K562 (cell line): ENCODE data around the gene HSDL1. TPM values are rescaled to one million over a fixed set of nuclear protein-coding genes. Genes with fewer than 3 reads are reported as not detected.

Source experiments
- ATAC-seq: fragments of 200-7000 bp; cut with Tn5 transposase; 3 replicates; pipeline ENCODE4 v1.9.1; 2020; ENCODE audit warnings: moderate library complexity
- BruUV-seq: library from RNA; stranded (reverse); fragments of 400-500 nt; replicated peaks from 2 replicates; lab custom pipeline; 2021; lab: Mats Ljungman, UMichigan
- CTCF ChIA-PET: fragments of 300-600 bp; formaldehyde crosslinking; extraction: SDS; loops from one replicate; lab custom pipeline; 2021; ENCODE audit warnings: low intra/inter-chr PET ratio; lab: Yijun Ruan, JAX
- POLR2A ChIA-PET: fragments of 300-600, 350-650 bp; sonication (Branson Sonifier 250); formaldehyde crosslinking; extraction: SDS; loops from one replicate; lab custom pipeline; 2021; ENCODE audit warnings: antibody characterized with exemption, inconsistent platforms; lab: Yijun Ruan, JAX
- DNase-seq, 4 experiments: peaks; one replicate each; pipeline versions ENCODE4 v3.0.0 to v3.0.0-alpha.2; 2011 to 2018; ENCODE audit warnings: low spot score in 3 of 4, mixed read lengths in 3 of 4; ENCODE audit errors: extremely low read depth in 1 of 4
- FAIRE-seq: peaks from 2 replicates; lab custom pipeline; 2011; peaks lifted over from hg19 to GRCh38; lab: Jason Lieb, UNC
- H2AFZ ChIP-seq: 2 replicates; pipeline ENCODE4 v1.6.0; 2011; ENCODE audit warnings: low read depth, low read length, control low read depth, inconsistent platforms
- H3K27ac ChIP-seq: fragments of 200-600 bp; 3 replicates; pipeline ENCODE4 v1.8.0; 2011; ENCODE audit warnings: low read depth, mild to moderate bottlenecking, control low read depth, inconsistent platforms, low read length, moderate library complexity, mixed read lengths; ENCODE audit errors: extremely low read depth
- H3K27me3 ChIP-seq, 2 experiments: fragments of 300-600 bp in 1 of 2; 2 replicates in 1 of 2; 3 replicates in 1 of 2; pipeline versions ENCODE4 v1.6.0 to v1.8.0; 2011; ENCODE audit warnings: inconsistent platforms in 2 of 2, low read length in 2 of 2, mild to moderate bottlenecking in 1 of 2, mixed read lengths in 1 of 2, moderate library complexity in 1 of 2; ENCODE audit not compliant: control insufficient read depth in 2 of 2, insufficient read depth in 2 of 2
- H3K36me3 ChIP-seq: fragments of 300-600 bp; 3 replicates; pipeline ENCODE4 v1.8.0; 2011; ENCODE audit warnings: mild to moderate bottlenecking, low read length, inconsistent platforms; ENCODE audit not compliant: control insufficient read depth, insufficient read depth
- H3K4me1 ChIP-seq, 2 experiments: fragments of 200-600 bp in 1 of 2; replicated peaks in 1 of 2; 2 replicates in 1 of 2; 3 replicates in 1 of 2; pipeline versions ENCODE4 v1.5.1 to v1.8.0; 2011; ENCODE audit warnings: inconsistent platforms in 2 of 2, low read length in 2 of 2, mild to moderate bottlenecking in 1 of 2, mixed read lengths in 1 of 2, moderate library complexity in 1 of 2; ENCODE audit not compliant: control insufficient read depth in 2 of 2, insufficient read depth in 2 of 2
- H3K4me2 ChIP-seq: 2 replicates; pipeline ENCODE4 v1.6.1; 2011; ENCODE audit warnings: low read length, control low read depth, inconsistent platforms, mixed read lengths; ENCODE audit not compliant: insufficient read depth
- H3K4me3 ChIP-seq: fragments of 200-600 bp; sonication (generic), shearing (Covaris generic); 2 replicates; pipeline ENCODE4 v1.5.1; 2016; ENCODE audit warnings: control low read depth, inconsistent platforms
- H3K79me2 ChIP-seq: fragments of 200-600 bp; 3 replicates; pipeline ENCODE4 v1.8.0; 2011; ENCODE audit warnings: low read length, inconsistent platforms; ENCODE audit not compliant: control insufficient read depth, insufficient read depth
- H3K9ac ChIP-seq, 2 experiments: 2 replicates each; pipeline versions ENCODE4 v1.6.0 to v1.6.1; 2011; ENCODE audit warnings: low read depth in 2 of 2, low read length in 2 of 2, control low read depth in 1 of 2, inconsistent platforms in 1 of 2, mild to moderate bottlenecking in 1 of 2, mixed read lengths in 1 of 2; ENCODE audit not compliant: insufficient read depth in 1 of 2
- H3K9me1 ChIP-seq: one replicate; pipeline ENCODE4 v1.6.0; 2011; ENCODE audit warnings: inconsistent platforms, mild to moderate bottlenecking, low read length, moderate library complexity; ENCODE audit not compliant: control insufficient read depth, insufficient read depth
- H3K9me3 ChIP-seq: replicated peaks from 2 replicates; pipeline ENCODE4 v1.5.1; 2011; ENCODE audit warnings: low read depth, low read length, inconsistent platforms; ENCODE audit not compliant: control insufficient read depth, insufficient read depth
- H4K20me1 ChIP-seq: replicated peaks from 2 replicates; pipeline ENCODE4 v1.6.1; 2011; ENCODE audit warnings: low read length, inconsistent platforms, mixed read lengths; ENCODE audit not compliant: control insufficient read depth, insufficient read depth
- LEF1 ChIP-seq: fragments of 450-650 bp; IDR thresholded peaks from 2 replicates; pipeline ENCODE4 v1.6.1; 2016; ENCODE audit warnings: mild to moderate bottlenecking
- NFYB ChIP-seq: IDR thresholded peaks from 2 replicates; pipeline ENCODE4 v1.6.1; 2011; ENCODE audit warnings: mild to moderate bottlenecking, moderate library complexity; ENCODE audit not compliant: insufficient read length; ENCODE audit errors: extremely low read depth
- POLR2G ChIP-seq: fragments of 200-400 bp; formaldehyde crosslinking; IDR thresholded peaks from 2 replicates; pipeline ENCODE4 v1.6.1; 2017; ENCODE audit warnings: low read depth, mild to moderate bottlenecking, antibody characterized with exemption, low read length, moderate library complexity
- PTTG1 ChIP-seq: fragments of 450-650 bp; IDR thresholded peaks from 2 replicates; pipeline ENCODE4 v1.6.1; 2016; ENCODE audit warnings: low read depth, mild to moderate bottlenecking, missing genetic modification characterization, missing compliant biosample characterization
- RBFOX2 ChIP-seq: fragments of 200-400 bp; formaldehyde crosslinking; IDR thresholded peaks from 2 replicates; pipeline ENCODE4 v1.6.1; 2017; ENCODE audit warnings: low read depth, mild to moderate bottlenecking, low read length, moderate library complexity
- ZNF165 ChIP-seq: fragments of 250-450 bp; sonication (Bioruptor Pico); IDR thresholded peaks from 2 replicates; pipeline ENCODE4 v1.4.0; 2020; ENCODE audit warnings: borderline replicate concordance
- WGBS: fragments of 100-300 bp; shearing (Covaris generic); methylation state at CpG from one replicate; pipeline ENCODE4 v1.1.6; 2016; ENCODE audit warnings: low coverage, mixed read lengths; ENCODE audit not compliant: insufficient coverage; ENCODE audit errors: missing lambda C conversion rate; 5-methylcytosine and 5-hydroxymethylcytosine counted together
- in situ Hi-C: fragments of 300-500 bp; cut with MboI; formaldehyde crosslinking; loops from 4 replicates; pipeline ENCODE4 v1.15.0; 2018; ENCODE audit warnings: inconsistent platforms, mixed read lengths
- intact Hi-C: fragments of 100-400 bp; cut with micrococcal nuclease; formaldehyde crosslinking; loops from 2 replicates; pipeline ENCODE4 v1.14.2; 2022
- polyA plus RNA-seq, 8 experiments: library from polyadenylated mRNA; depleted of rRNA in 4 of 8; stranded (reverse) in 5 of 8; unstranded in 3 of 8; fragments of >200 nt; fragmentation: Nextera tagmentation in 2 of 8; fragmentation: Illumina TruSeq in 1 of 8; extraction: Ambion mirVana in 2 of 8; extraction: Trizol in 1 of 8; gene quantifications; 2 replicates each; pipeline versions ENCODE4 v1.2.1 to v1.2.3, GENCODE V29; 2011 to 2014; ENCODE audit warnings: inconsistent platforms in 1 of 8, missing spikeins in 1 of 8
- total RNA-seq, 7 experiments: library from RNA; depleted of rRNA in 6 of 7; stranded (reverse); fragments of >200 nt in 6 of 7; fragmentation: Illumina TruSeq in 2 of 7; extraction: Trizol in 2 of 7; gene quantifications; 2 replicates each; pipeline versions ENCODE4 v1.2.1 to v1.2.3, GENCODE V29; 2011 to 2021; ENCODE audit warnings: low replicate concordance in 1 of 7

HSDL1 gene
- total and polyA plus RNA-seq, 9 of the 15 experiments (the other 6 are each of a cell fraction or from before 2014, with no cell fraction given) = 14.8 to 41.2 (median 27.7) TPM

DNA sequence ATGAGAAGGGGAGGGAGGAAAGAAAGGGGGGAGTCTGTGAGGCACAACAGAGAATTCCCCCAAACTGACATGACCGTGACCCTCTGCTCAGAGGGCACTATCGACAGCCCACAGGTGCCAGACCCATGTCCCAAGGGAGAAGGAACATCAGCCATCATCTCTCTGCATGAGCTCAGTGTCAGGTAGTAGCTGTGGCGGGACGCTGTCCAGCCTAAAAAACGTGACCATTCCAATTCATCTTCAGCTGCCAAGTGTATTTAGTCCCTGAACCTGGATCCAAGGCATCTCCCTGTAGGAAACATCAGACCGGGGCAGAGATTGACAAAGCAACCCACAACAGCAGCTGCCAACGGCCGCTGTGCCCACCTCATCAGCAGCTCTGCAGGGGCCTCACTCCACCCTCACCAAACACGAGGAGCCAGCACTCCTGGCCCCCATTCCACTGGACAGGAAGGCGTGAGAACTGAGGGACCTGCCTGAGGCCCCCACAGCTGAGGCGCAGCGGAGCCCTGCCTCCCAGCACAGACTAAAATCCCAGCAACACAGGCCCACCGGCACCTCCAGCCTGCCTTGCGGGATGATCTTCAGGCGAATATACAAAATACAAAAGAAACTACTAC is 33.3 kb upstream of the HSDL1 start:
- FAIRE-seq (no peak), ATAC-seq (no peak), DNase-seq (no peak)
- H3K36me3 ChIP-seq = peaks cover 57% of the 10 kb centered on the region; the same call in 2 of the 3 replicates
- H4K20me1 ChIP-seq = peaks cover 20% of the 10 kb centered on the region
- H3K9me1 ChIP-seq = no peaks in the 10 kb centered on the region
- ChIA-PET CTCF (no interaction called here), POLR2A (interaction anchor here (0.7 to 1.7 kb wide), 7 partner anchors 9 to 134 kb away, joined by 3 to 8 read pairs (median 4); partner anchors contain the start of gene TAF1C)
- H3K9me3 ChIP-seq = peaks cover 2% of the 10 kb centered on the region; the same call in 1 of the 2 replicates
- 87% methylated on average over 15 of the region's 15 CpGs for WGBS
- peaks cover 3 to 9% of the 10 kb centered on the region in 2 experiments; a peak in 2 of 5 replicates for H3K27me3 ChIP-seq
- H3K9ac ChIP-seq = no peak overlapping the region
- H3K4me2 ChIP-seq = no peak overlapping the region
- intact Hi-C loops = loop anchor here (5.0 kb wide), 1 partner anchor 221 kb away; no protein-coding TSS in a partner anchor
- BruUV-seq = no TSS peak
- in situ Hi-C loops = no loop called here
- H3K27ac ChIP-seq = no peak overlapping the region; the same call in 2 of the 3 replicates
- no peaks in the 10 kb centered on the region; the same call in 2 of the 3 replicates for H3K79me2 ChIP-seq
- no peak overlapping the region for H2AFZ ChIP-seq
- TF ChIP-seq PTTG1 (tag) = no peak
- TF ChIP-seq RBFOX2 = 0 out of 2 replicates have a peak, but pooled peaks have one; percentile 27
- no peak for TF ChIP-seq NFYB
- no peak for TF ChIP-seq ZNF165 (CRISPR knock-in tag)
- peak; percentile 62 for TF ChIP-seq POLR2G
- TF ChIP-seq LEF1 = no peak
- peaks cover 7 to 42% of the 10 kb centered on the region in 2 experiments; a peak in 3 of 5 replicates for H3K4me1 ChIP-seq
- H3K4me3 ChIP-seq = no peak overlapping the region
